ENCODE measurements around the gene CTNNA1. TPM values are rescaled to one million over a fixed set of nuclear protein-coding genes. Genes with fewer than 3 reads are reported as not detected.

Gene CTNNA1
- total and polyA plus RNA-seq, 2 donors from 2014 or later = 177 to 463 TPM

GRCh38 chr5:138978080-138978479 is 224.9 kb downstream of the CTNNA1 start:
- H3K27ac ChIP-seq (ENCODE audit: low read depth in 2 of 2, low read length in 2 of 2) = no peak overlapping the region
- H3K27me3 ChIP-seq (ENCODE audit: control insufficient read depth, insufficient read depth, low read length) = no peaks in the 10 kb centered on the region
- DNase-seq (no peak), FAIRE-seq (no peak)
- no peak for TF ChIP-seq CTCF (IDR thresholded peaks at IDR 0.05; ENCODE audit: borderline replicate concordance, extremely low read depth, insufficient read depth)
- no peaks in the 10 kb centered on the region for H3K9me3 ChIP-seq (ENCODE audit: control insufficient read depth in 2 of 3, insufficient read depth in 1 of 3, low read length in 3 of 3)
- intact Hi-C loops (cut with DNase I) = no loop called here
- H3K36me3 ChIP-seq (ENCODE audit: control insufficient read depth in 2 of 3, insufficient read depth in 3 of 3, low read length in 3 of 3) = no peaks in the 10 kb centered on the region
- H3K4me3 ChIP-seq (ENCODE audit: low read length in 3 of 3) = no peak overlapping the region
- H3K9ac ChIP-seq (ENCODE audit: low read length in 3 of 3) = no peak overlapping the region
- peaks cover 4 to 16% (median 10%) of the 10 kb centered on the region in 3 donors for H3K4me1 ChIP-seq (ENCODE audit: control insufficient read depth in 2 of 3, insufficient read depth in 2 of 3, low read depth in 1 of 3, low read length in 3 of 3)

DNA sequence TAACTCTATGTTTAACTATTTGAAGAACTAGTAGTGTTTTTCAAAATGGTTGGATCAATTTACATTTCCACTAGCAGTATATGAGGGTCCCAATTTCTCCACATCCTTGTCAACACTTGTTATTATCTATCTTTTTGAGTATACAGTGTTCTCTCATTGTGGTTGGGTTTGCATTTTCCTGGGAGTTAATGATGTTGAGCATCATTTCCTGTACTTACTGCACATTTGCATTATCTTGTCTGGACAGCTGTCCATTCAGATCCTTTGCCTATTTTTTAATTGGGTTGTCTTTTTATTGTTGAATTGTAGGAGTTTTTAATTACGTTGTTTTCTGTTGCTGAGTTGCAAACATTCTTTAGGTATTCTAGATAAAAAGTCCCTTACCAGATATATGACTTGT is 225.4 kb downstream of the CTNNA1 start:
- Histone ChIP-seq H3K4me3 (ENCODE audit: low read length in 3 of 3) (no peak overlapping the region), H3K36me3 (ENCODE audit: control insufficient read depth in 2 of 3, insufficient read depth in 3 of 3, low read length in 3 of 3) (no peaks in the 10 kb centered on the region), H3K27ac (ENCODE audit: low read depth in 2 of 2, low read length in 2 of 2) (no peak overlapping the region), H3K4me1 (ENCODE audit: control insufficient read depth in 2 of 3, insufficient read depth in 2 of 3, low read depth in 1 of 3, low read length in 3 of 3) (peaks cover 4 to 16% (median 10%) of the 10 kb centered on the region in 3 donors), H3K9ac (ENCODE audit: low read length in 3 of 3) (no peak overlapping the region), H3K9me3 (ENCODE audit: control insufficient read depth in 2 of 3, insufficient read depth in 1 of 3, low read length in 3 of 3) (no peaks in the 10 kb centered on the region), H3K27me3 (ENCODE audit: control insufficient read depth, insufficient read depth, low read length) (no peaks in the 10 kb centered on the region)
- DNase-seq (no peak), FAIRE-seq (no peak)
- intact Hi-C loops (cut with DNase I) = no loop called here
- no peak for TF ChIP-seq CTCF (IDR thresholded peaks at IDR 0.05; ENCODE audit: borderline replicate concordance, extremely low read depth, insufficient read depth)

DNA sequence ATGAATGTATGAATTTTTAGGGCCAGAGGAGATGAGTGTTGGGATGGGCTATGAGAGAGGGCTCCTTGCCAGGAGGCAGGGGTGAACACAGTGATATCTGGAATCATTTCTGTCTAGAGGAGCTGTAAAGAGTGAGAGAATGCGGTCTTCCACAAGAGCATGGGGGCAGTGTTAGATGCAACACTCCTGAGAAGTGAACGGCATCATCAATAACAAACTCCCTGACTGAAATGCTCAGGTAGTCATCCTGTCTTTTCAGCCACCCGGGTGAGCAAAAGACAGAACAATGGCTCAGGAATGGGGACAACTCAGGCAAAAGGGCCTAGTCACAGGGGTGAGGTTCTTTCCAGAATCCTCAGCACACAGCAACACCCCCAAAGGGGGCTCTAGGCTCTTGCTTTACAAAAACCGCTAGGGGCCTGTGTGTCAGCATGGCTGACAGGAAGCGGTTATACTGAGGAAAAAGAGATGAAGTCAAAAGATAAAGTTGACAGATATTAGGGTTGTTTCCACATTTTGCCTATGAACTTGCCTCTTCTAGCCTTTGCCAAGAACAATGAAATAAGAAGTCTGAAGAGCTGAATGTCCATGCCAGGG is 226.6 kb downstream of the CTNNA1 start:
- no peaks in the 10 kb centered on the region for H3K27me3 ChIP-seq (ENCODE audit: control insufficient read depth, insufficient read depth, low read length)
- intact Hi-C loops (cut with DNase I) = no loop called here
- no peak overlapping the region for H3K4me3 ChIP-seq (ENCODE audit: low read length in 3 of 3)
- FAIRE-seq = no peak
- H3K9me3 ChIP-seq (ENCODE audit: control insufficient read depth in 2 of 3, insufficient read depth in 1 of 3, low read length in 3 of 3) = no peaks in the 10 kb centered on the region
- H3K9ac ChIP-seq (ENCODE audit: low read length in 3 of 3) = no peak overlapping the region
- no peak for DNase-seq
- H3K4me1 ChIP-seq (ENCODE audit: control insufficient read depth in 2 of 3, insufficient read depth in 2 of 3, low read depth in 1 of 3, low read length in 3 of 3) = peaks cover under 1 to 7% (median 2%) of the 10 kb centered on the region in 3 donors
- no peaks in the 10 kb centered on the region for H3K36me3 ChIP-seq (ENCODE audit: control insufficient read depth in 2 of 3, insufficient read depth in 3 of 3, low read length in 3 of 3)
- no peak for TF ChIP-seq CTCF (IDR thresholded peaks at IDR 0.05; ENCODE audit: borderline replicate concordance, extremely low read depth, insufficient read depth)
- H3K27ac ChIP-seq (ENCODE audit: low read depth in 2 of 2, low read length in 2 of 2) = no peak overlapping the region

DNA sequence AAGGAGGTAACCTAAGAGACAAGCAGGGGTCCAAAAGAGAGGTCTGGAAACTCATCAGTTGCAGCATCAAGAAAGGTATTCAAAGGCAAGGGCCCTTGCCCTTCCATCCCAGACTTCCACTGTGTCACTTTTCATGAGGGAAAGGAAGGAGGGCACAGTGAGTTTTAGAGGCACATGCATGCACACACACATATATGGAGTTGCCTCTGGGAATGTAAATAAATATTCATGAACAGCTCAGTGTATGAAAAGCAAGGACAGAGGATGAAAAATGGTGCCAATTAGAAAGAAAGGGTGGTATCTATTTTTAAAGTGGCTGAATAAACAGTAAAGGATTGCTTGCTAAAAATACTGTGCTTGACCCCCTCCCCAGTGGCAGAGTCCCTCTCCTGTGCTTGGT is 227.2 kb downstream of the CTNNA1 start:
- Histone ChIP-seq H3K27me3 (ENCODE audit: control insufficient read depth, insufficient read depth, low read length) (no peaks in the 10 kb centered on the region), H3K4me1 (ENCODE audit: control insufficient read depth in 2 of 3, insufficient read depth in 2 of 3, low read depth in 1 of 3, low read length in 3 of 3) (peaks cover 0 to under 1% (median 0%) of the 10 kb centered on the region in 3 donors), H3K9ac (ENCODE audit: low read length in 3 of 3) (no peak overlapping the region), H3K36me3 (ENCODE audit: control insufficient read depth in 2 of 3, insufficient read depth in 3 of 3, low read length in 3 of 3) (no peaks in the 10 kb centered on the region), H3K9me3 (ENCODE audit: control insufficient read depth in 2 of 3, insufficient read depth in 1 of 3, low read length in 3 of 3) (no peaks in the 10 kb centered on the region), H3K27ac (ENCODE audit: low read depth in 2 of 2, low read length in 2 of 2) (no peak overlapping the region), H3K4me3 (ENCODE audit: low read length in 3 of 3) (no peak overlapping the region)
- FAIRE-seq (no peak), DNase-seq (no peak)
- no peak for TF ChIP-seq CTCF (IDR thresholded peaks at IDR 0.05; ENCODE audit: borderline replicate concordance, extremely low read depth, insufficient read depth)
- intact Hi-C loops (cut with DNase I) = no loop called here

All from kidney (tissue), 14 donors.